Ovary (tissue), 3 donors: ENCODE measurements around the gene ZBTB2.

Source experiments
- CTCF ChIP-seq, 3 donors: fragments of 450-650 bp in 2 of 3; fragments of 200-600 bp in 1 of 3; IDR thresholded peaks; one replicate each; pipeline versions ENCODE4 v1.5.1 to v1.8.0; 2016 to 2022; ENCODE audit warnings: antibody characterized with exemption in 3 of 3, mild to moderate bottlenecking in 1 of 3
- EP300 ChIP-seq: sonication (generic); formaldehyde crosslinking; IDR thresholded peaks from one replicate; pipeline ENCODE4 v1.6.1; 2017; ENCODE audit warnings: antibody characterized with exemption
- POLR2A ChIP-seq: fragments of 450-650 bp; IDR thresholded peaks from one replicate; pipeline ENCODE4 v1.6.1; 2017; ENCODE audit warnings: antibody characterized with exemption, mild to moderate bottlenecking, moderate library complexity
- donor health status: DM: no; HTN: no; CAD: no.

- TF ChIP-seq CTCF (IDR thresholded peaks at IDR 0.05) (no peak), POLR2A (no peak), EP300 (no peak)
These were observed 74.0 kb downstream of the ZBTB2 start for GRCh38 chr6:151317103-151317994.
